Endothelial cell (in vitro differentiated cells): ENCODE results near the gene SLC36A2. TPM values are rescaled to one million over a fixed set of nuclear protein-coding genes. Genes with fewer than 3 reads are reported as not detected.

Experiments
- DNase-seq: peaks from one replicate; pipeline ENCODE4 v3.0.0; 2021; ENCODE audit warnings: low spot score
- H3K27ac Mint-ChIP-seq: one replicate; pipeline ENCODE4 v1.8.0; 2021; ENCODE audit warnings: mixed read lengths, inconsistent platforms; ENCODE audit not compliant: unreplicated experiment
- H3K27me3 Mint-ChIP-seq: one replicate; pipeline ENCODE4 v1.8.0; 2021; ENCODE audit warnings: mild to moderate bottlenecking, moderate library complexity, mixed read lengths, inconsistent platforms; ENCODE audit not compliant: unreplicated experiment
- H3K36me3 Mint-ChIP-seq: one replicate; pipeline ENCODE4 v1.8.0; 2021; ENCODE audit warnings: mild to moderate bottlenecking, low read depth, mixed read lengths, inconsistent platforms; ENCODE audit not compliant: unreplicated experiment
- H3K4me1 Mint-ChIP-seq: one replicate; pipeline ENCODE4 v1.8.0; 2021; ENCODE audit warnings: mild to moderate bottlenecking, mixed read lengths, inconsistent platforms; ENCODE audit not compliant: unreplicated experiment
- H3K4me3 Mint-ChIP-seq: one replicate; pipeline ENCODE4 v1.8.0; 2021; ENCODE audit warnings: mild to moderate bottlenecking, mixed read lengths, inconsistent platforms; ENCODE audit not compliant: unreplicated experiment
- H3K9me3 Mint-ChIP-seq: one replicate; pipeline ENCODE4 v1.8.0; 2021; ENCODE audit warnings: mixed read lengths, inconsistent platforms; ENCODE audit not compliant: unreplicated experiment
- total RNA-seq: library from RNA; stranded (reverse); fragmentation: NEBNext Ultra II Directional; extraction: Animal tissue kit (Norgen Biotek cat#: 25700); gene quantifications from one replicate; pipeline ENCODE4 v1.2.1, GENCODE V29; 2021; ENCODE audit not compliant: unreplicated experiment
- TF ChIP-seq, protein P1 (sequence below): fragments of 200-600 bp; sonication (generic); IDR thresholded peaks from one replicate; pipeline ENCODE4 v1.5.0; 2021; ENCODE audit warnings: antibody characterized with exemption; ENCODE audit not compliant: unreplicated experiment

The SLC36A2 gene
- total RNA-seq, 1 donor from 2014 or later, result not detected

DNA sequence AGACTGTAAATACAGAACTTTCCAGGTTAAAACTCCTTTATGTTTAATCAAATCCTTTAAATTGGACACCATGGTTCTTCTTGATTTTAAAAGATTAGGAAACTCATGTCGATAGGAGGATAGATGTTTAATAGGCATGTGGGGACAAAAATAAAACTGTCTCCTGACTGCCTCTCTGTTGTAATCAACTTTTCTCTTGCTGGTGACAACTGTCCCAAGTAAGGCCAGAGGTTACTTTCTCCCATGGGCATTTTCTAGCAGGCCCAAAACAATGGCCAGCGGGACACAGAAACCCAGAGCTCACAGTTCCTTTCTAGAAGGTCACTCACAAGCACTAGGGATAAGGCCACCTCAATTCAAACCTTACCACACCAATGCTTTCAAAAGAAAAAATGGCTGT, 14.5 kb downstream of the SLC36A2 start:
- no peak overlapping the region for H3K4me3 Mint-ChIP-seq
- H3K27me3 Mint-ChIP-seq, result no peaks in the 10 kb centered on the region
- no peaks in the 10 kb centered on the region for H3K9me3 Mint-ChIP-seq
- TF ChIP-seq, protein P1, sequence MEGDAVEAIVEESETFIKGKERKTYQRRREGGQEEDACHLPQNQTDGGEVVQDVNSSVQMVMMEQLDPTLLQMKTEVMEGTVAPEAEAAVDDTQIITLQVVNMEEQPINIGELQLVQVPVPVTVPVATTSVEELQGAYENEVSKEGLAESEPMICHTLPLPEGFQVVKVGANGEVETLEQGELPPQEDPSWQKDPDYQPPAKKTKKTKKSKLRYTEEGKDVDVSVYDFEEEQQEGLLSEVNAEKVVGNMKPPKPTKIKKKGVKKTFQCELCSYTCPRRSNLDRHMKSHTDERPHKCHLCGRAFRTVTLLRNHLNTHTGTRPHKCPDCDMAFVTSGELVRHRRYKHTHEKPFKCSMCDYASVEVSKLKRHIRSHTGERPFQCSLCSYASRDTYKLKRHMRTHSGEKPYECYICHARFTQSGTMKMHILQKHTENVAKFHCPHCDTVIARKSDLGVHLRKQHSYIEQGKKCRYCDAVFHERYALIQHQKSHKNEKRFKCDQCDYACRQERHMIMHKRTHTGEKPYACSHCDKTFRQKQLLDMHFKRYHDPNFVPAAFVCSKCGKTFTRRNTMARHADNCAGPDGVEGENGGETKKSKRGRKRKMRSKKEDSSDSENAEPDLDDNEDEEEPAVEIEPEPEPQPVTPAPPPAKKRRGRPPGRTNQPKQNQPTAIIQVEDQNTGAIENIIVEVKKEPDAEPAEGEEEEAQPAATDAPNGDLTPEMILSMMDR, result no peak
- no peak overlapping the region for H3K27ac Mint-ChIP-seq
- H3K36me3 Mint-ChIP-seq, result no peaks in the 10 kb centered on the region
- peaks cover 8% of the 10 kb centered on the region for H3K4me1 Mint-ChIP-seq
- no peak for DNase-seq

DNA sequence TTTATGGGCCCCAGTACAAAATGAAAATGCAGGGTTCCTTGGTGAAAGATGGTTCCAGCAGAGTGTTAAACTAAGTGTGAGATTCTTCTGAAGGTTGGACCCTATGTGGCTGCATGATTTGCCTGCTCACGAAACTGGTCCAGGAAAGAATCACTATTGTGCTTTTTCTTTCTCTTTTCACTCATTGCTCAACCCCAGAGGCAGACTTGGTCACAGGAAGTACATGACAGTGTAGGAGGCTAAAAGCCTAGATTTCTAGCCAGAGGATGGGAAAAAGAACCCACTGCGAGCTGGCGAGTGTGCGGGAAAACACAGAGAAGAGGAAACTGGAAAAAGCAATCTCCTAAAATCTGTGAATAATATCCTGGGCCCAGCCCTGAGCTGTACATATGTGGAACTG, 18.6 kb downstream of the SLC36A2 start:
- Mint-ChIP-seq H3K9me3 (no peaks in the 10 kb centered on the region), H3K27ac (no peak overlapping the region), H3K36me3 (no peaks in the 10 kb centered on the region), H3K4me1 (peaks cover 15% of the 10 kb centered on the region), H3K27me3 (no peaks in the 10 kb centered on the region), H3K4me3 (no peak overlapping the region)
- TF ChIP-seq, protein P1, result no peak
- DNase-seq, result no peak

GRCh38 chr5:151327585-151327984, 19.8 kb downstream of the SLC36A2 start:
- H3K9me3 Mint-ChIP-seq, result no peaks in the 10 kb centered on the region
- no peaks in the 10 kb centered on the region for H3K36me3 Mint-ChIP-seq
- TF ChIP-seq, protein P1, result no peak
- H3K27me3 Mint-ChIP-seq, result peaks cover 2% of the 10 kb centered on the region
- peaks cover 15% of the 10 kb centered on the region for H3K4me1 Mint-ChIP-seq
- no peak overlapping the region for H3K27ac Mint-ChIP-seq
- DNase-seq, result no peak
- no peak overlapping the region for H3K4me3 Mint-ChIP-seq

- TF ChIP-seq, protein P1, result no peak
- Mint-ChIP-seq H3K27me3 (peaks cover 2% of the 10 kb centered on the region), H3K4me3 (no peak overlapping the region), H3K36me3 (no peaks in the 10 kb centered on the region), H3K4me1 (peaks cover 15% of the 10 kb centered on the region), H3K9me3 (no peaks in the 10 kb centered on the region), H3K27ac (no peak overlapping the region)
- no peak for DNase-seq
These were observed 21.1 kb downstream of the SLC36A2 start for GRCh38 chr5:151326266-151326665.

DNA sequence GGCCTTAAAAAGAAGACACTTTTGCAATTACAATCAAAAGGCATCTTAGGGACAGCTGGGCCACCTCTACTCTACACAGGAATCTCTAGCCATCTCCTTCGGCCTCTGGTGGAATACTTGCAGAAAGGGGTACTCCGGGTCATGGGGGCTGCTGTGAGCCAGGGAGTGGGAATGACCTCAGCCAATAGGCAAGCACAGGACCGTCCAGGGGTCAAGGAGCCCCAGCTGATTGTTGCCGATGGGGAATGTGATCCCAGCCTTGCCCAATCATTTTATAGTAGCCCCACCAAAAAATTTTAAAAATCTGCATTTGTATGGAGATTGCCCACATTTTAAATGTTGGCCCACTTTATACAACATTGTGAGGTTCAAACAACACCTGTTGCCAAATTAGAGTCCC, 26.9 kb downstream of the SLC36A2 start:
- H3K36me3 Mint-ChIP-seq, result no peaks in the 10 kb centered on the region
- no peak overlapping the region for H3K27ac Mint-ChIP-seq
- peaks cover 2% of the 10 kb centered on the region for H3K27me3 Mint-ChIP-seq
- H3K4me3 Mint-ChIP-seq, result no peak overlapping the region
- H3K9me3 Mint-ChIP-seq, result no peaks in the 10 kb centered on the region
- H3K4me1 Mint-ChIP-seq, result peaks cover 3% of the 10 kb centered on the region
- DNase-seq, result no peak
- TF ChIP-seq, protein P1, result no peak
